Esophagus muscularis mucosa (tissue), 4 donors: ENCODE measurements around the gene GCC1. TPM values are rescaled to one million over a fixed set of nuclear protein-coding genes. Genes with fewer than 3 reads are reported as not detected.
A peak's percentile ranks its signal among the peaks of the same experiment; 100 is the strongest.

ENCODE experiments used
- DNase-seq: peaks from one replicate; pipeline ENCODE4 v3.0.0-alpha.2; 2017; ENCODE audit errors: extremely low spot score
- H3K27ac ChIP-seq, 4 donors: fragments of 200-600 bp; sonication (generic); replicated peaks in 1 of 4; 1 replicate in 3 of 4; 2 replicates in 1 of 4; pipeline ENCODE4 v1.5.1; 2016 to 2019; ENCODE audit warnings: mild to moderate bottlenecking in 1 of 4
- H3K27me3 ChIP-seq, 4 donors: fragments of 200-600 bp; sonication (generic); one replicate each; pipeline versions ENCODE4 v1.5.1 to v1.6.0; 2016 to 2019
- H3K36me3 ChIP-seq, 4 donors: fragments of 200-600 bp; sonication (generic); one replicate each; pipeline ENCODE4 v1.5.1; 2016 to 2019
- H3K4me1 ChIP-seq, 4 donors: fragments of 200-600 bp; sonication (generic); one replicate each; pipeline ENCODE4 v1.5.1; 2016 to 2019
- H3K4me3 ChIP-seq, 4 donors: fragments of 200-600 bp; sonication (generic); 1 replicate in 2 of 4; 2 replicates in 2 of 4; pipeline ENCODE4 v1.5.1; 2016 to 2019; ENCODE audit warnings: mild to moderate bottlenecking in 4 of 4, moderate library complexity in 1 of 4
- H3K9me3 ChIP-seq, 4 donors: fragments of 200-600 bp; sonication (generic); 1 replicate in 3 of 4; 2 replicates in 1 of 4; pipeline ENCODE4 v1.5.1; 2016 to 2019
- CTCF ChIP-seq, 3 experiments: fragments of 200-600 bp in 2 of 3; fragments of 450-650 bp in 1 of 3; sonication (generic) in 2 of 3; IDR thresholded peaks; one replicate each; pipeline ENCODE4 v1.5.1; 2017 to 2019; ENCODE audit warnings: antibody characterized with exemption in 3 of 3, mild to moderate bottlenecking in 2 of 3, moderate library complexity in 1 of 3
- EP300 ChIP-seq: sonication (generic); formaldehyde crosslinking; IDR thresholded peaks from one replicate; pipeline ENCODE4 v1.6.1; 2017; ENCODE audit warnings: antibody characterized with exemption
- POLR2A ChIP-seq: fragments of 450-650 bp; IDR thresholded peaks from one replicate; pipeline ENCODE4 v1.6.1; 2017; ENCODE audit warnings: antibody characterized with exemption, moderate library complexity, mild to moderate bottlenecking, low read depth
- POLR2AphosphoS5 ChIP-seq, 2 donors: sonication (generic); formaldehyde crosslinking; IDR thresholded peaks; one replicate each; pipeline ENCODE4 v1.6.1; 2017; ENCODE audit warnings: antibody characterized with exemption in 2 of 2
- WGBS: methylation state at CpG from one replicate; pipeline ENCODE4 v1.1.5; 2018; 5-methylcytosine and 5-hydroxymethylcytosine counted together
- intact Hi-C: fragments of 100-400 bp; cut with DNase I; formaldehyde crosslinking; loops from one replicate; pipeline ENCODE4 v1.15.1; 2023
- total RNA-seq, 4 donors: library from RNA; depleted of rRNA; stranded (reverse); fragments of >200 nt; gene quantifications; one replicate each; pipeline versions ENCODE4 v1.1.0 to v1.2.1, GENCODE V29; 2016

Gene GCC1
- total RNA-seq, 4 donors from 2014 or later, result 11.6 to 17.3 (median 14.7) TPM

DNA sequence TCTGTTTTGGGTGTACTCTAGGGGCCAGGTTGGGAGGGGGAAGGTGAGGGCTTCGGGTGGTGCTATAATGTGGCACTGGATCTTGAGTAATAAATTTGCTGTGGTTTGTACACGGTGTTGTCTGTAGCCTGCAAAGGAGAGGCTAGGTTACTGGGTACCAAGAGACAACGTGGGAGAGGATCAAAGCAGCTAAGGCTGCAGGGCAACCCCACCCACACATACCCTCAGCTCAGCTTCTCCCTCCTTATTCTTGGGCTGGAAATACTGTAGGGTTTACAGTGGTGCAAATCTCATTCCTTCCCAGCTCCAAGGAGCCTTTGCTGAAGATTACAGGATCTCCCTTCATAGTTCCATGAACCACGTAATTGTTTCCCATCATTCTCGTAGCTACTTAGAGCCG lies 6.2 kb upstream of the GCC1 start:
- Histone ChIP-seq H3K4me1 (peaks cover 6 to 26% (median 21%) of the 10 kb centered on the region in 4 donors), H3K27ac (no peak overlapping the region), H3K36me3 (peaks cover 19 to 39% (median 32%) of the 10 kb centered on the region in 4 donors), H3K4me3 (no peak overlapping the region), H3K9me3 (no peaks in the 10 kb centered on the region), H3K27me3 (no peaks in the 10 kb centered on the region)
- WGBS, result 76% methylated on average over 6 of the region's 6 CpGs
- no peak for TF ChIP-seq CTCF (IDR thresholded peaks at IDR 0.05)
- no peak for TF ChIP-seq POLR2AphosphoS5 (IDR thresholded peaks at IDR 0.05)
- no peak for TF ChIP-seq EP300
- TF ChIP-seq POLR2A, result no peak
- DNase-seq, result no peak
- intact Hi-C loops, result no loop called here

- Histone ChIP-seq H3K27ac (no peak overlapping the region), H3K9me3 (no peaks in the 10 kb centered on the region), H3K4me1 (peaks cover 6 to 27% (median 22%) of the 10 kb centered on the region in 4 donors), H3K36me3 (peaks cover 19 to 39% (median 32%) of the 10 kb centered on the region in 4 donors), H3K27me3 (no peaks in the 10 kb centered on the region), H3K4me3 (no peak overlapping the region)
- intact Hi-C loops, result no loop called here
- TF ChIP-seq POLR2AphosphoS5 (IDR thresholded peaks at IDR 0.05) (no peak), POLR2A (no peak), EP300 (no peak), CTCF (IDR thresholded peaks at IDR 0.05) (no peak)
- WGBS, result 96% methylated on average over 4 of the region's 7 CpGs
- DNase-seq, result no peak
These were observed 5.8 kb upstream of the GCC1 start for GRCh38 chr7:127591189-127591588.

GRCh38 chr7:127589896-127590295 lies 4.5 kb upstream of the GCC1 start:
- Histone ChIP-seq H3K27me3 (no peaks in the 10 kb centered on the region), H3K9me3 (no peaks in the 10 kb centered on the region), H3K36me3 (peaks cover 19 to 39% (median 32%) of the 10 kb centered on the region in 4 donors), H3K27ac (no peak overlapping the region), H3K4me3 (peak overlapping the region in 1 of 4 donors; percentile 99), H3K4me1 (peaks cover 12 to 35% (median 28%) of the 10 kb centered on the region in 4 donors)
- no peak for DNase-seq
- intact Hi-C loops, result no loop called here
- no peak for TF ChIP-seq CTCF (IDR thresholded peaks at IDR 0.05)
- no peak for TF ChIP-seq EP300
- TF ChIP-seq POLR2AphosphoS5 (IDR thresholded peaks at IDR 0.05), result no peak
- no peak for TF ChIP-seq POLR2A
- 69% methylated on average over 3 of the region's 3 CpGs for WGBS

DNA sequence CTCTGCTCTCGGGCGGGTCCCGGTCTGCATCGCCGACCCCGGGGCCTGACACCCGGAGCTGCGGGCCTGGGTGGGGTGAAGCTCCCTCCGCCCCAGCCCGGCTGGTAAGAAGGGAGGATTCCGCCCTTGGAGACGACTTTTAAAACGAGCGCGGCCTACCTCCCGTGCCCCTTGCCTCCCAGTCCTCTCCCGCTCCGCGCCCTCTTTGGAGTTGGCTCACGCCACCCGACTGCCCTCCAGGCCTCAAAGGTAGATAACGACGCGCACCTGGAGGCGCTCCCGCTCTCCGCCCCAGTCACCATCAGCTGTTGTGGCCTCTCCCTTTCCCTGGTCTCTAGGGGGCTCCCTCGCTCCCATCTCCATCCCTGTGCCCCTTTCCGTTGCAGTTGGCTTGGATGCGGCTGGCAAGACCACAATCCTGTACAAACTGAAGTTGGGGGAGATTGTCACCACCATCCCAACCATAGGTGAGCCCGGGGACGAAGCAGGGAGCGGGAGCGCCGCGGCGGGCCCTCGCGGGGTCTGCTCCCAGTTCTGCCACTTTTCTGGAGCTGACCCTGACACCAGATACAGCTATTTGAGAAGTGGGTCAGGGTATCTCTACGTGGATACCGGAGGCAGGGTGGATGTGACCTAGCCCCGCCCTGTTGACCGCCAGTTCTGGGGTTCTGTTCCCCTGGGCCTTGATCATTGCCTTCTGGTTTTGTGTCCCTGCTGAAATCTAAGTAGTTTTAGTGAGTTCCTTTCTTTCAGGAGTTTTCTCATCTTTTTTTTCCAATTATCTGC lies 3.5 kb upstream of the GCC1 start:
- H3K27me3 ChIP-seq, result no peaks in the 10 kb centered on the region
- H3K27ac ChIP-seq, result peak overlapping the region; percentile 95 to 96 (median 95)
- peaks cover 19 to 43% (median 34%) of the 10 kb centered on the region in 4 donors for H3K36me3 ChIP-seq
- peaks cover 22 to 45% (median 38%) of the 10 kb centered on the region in 4 donors for H3K4me1 ChIP-seq
- no peaks in the 10 kb centered on the region for H3K9me3 ChIP-seq
- no peak for TF ChIP-seq POLR2A
- peak; percentile 37 to 38 (median 38) for TF ChIP-seq CTCF (IDR thresholded peaks at IDR 0.05)
- peak in 1 of 2 donors; percentile 41 for TF ChIP-seq POLR2AphosphoS5 (IDR thresholded peaks at IDR 0.05)
- no peak for DNase-seq
- peak overlapping the region; percentile 91 to 99 (median 98) for H3K4me3 ChIP-seq
- intact Hi-C loops, result no loop called here
- 9% methylated on average over 26 of the region's 43 CpGs for WGBS
